Measurements from ENCODE around the gene ZNF512.

The ZNF512 gene

GRCh38 chr2:27591745-27592144 lies 8.9 kb downstream of the ZNF512 start:
- TF ChIP-seq, protein P1, sequence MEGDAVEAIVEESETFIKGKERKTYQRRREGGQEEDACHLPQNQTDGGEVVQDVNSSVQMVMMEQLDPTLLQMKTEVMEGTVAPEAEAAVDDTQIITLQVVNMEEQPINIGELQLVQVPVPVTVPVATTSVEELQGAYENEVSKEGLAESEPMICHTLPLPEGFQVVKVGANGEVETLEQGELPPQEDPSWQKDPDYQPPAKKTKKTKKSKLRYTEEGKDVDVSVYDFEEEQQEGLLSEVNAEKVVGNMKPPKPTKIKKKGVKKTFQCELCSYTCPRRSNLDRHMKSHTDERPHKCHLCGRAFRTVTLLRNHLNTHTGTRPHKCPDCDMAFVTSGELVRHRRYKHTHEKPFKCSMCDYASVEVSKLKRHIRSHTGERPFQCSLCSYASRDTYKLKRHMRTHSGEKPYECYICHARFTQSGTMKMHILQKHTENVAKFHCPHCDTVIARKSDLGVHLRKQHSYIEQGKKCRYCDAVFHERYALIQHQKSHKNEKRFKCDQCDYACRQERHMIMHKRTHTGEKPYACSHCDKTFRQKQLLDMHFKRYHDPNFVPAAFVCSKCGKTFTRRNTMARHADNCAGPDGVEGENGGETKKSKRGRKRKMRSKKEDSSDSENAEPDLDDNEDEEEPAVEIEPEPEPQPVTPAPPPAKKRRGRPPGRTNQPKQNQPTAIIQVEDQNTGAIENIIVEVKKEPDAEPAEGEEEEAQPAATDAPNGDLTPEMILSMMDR (IDR thresholded peaks at IDR 0.05), result no peak

DNA sequence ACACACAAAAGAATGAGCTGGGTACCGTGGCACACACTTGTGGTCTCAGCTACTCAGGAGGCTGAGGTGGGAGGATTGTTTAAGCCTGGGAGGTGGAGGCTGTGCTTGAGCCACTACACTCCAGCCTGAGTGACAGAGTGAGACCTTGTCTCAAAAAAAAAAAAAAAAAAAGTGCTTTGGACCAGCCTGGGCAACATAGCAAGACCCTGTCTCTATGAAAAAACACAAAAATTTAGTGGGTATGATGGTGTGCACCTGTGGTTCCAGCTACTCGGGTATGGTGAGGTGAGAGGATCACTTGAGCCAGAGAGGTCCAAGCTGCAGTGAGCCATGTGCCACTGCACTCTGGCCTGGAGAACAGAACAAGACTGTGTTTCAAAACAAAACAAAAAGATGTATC lies 10.4 kb downstream of the ZNF512 start:
- TF ChIP-seq, protein P1 (IDR thresholded peaks at IDR 0.05), result no peak

GRCh38 chr2:27596627-27597026 lies 13.8 kb downstream of the ZNF512 start:
- TF ChIP-seq, protein P1 (IDR thresholded peaks at IDR 0.05), result no peak

DNA sequence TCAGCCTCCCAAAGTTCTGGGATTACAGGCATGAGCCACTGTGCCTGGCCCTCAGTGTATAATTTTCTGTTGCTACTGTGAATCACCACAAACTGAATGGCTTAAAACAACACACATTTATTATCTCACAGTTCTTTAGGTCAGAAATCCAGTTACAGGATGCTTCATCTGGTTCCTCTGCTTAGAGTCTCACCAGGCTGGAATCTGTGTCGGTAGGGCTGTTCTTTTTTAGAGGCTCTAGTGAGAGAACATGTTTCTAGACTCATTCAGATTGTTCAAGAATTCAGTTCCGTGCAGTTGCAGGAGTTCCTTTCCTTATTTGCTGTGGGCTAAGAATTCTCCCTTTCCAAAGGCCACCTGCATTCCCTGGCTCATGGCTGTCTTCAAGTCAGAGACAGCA lies 23.8 kb downstream of the ZNF512 start:
- TF ChIP-seq, protein P1 (IDR thresholded peaks at IDR 0.05), result no peak

GRCh38 chr2:27613985-27614384 lies 31.1 kb downstream of the ZNF512 start:
- TF ChIP-seq, protein P1 (IDR thresholded peaks at IDR 0.05), result no peak

GRCh38 chr2:27615316-27615715 lies 32.5 kb downstream of the ZNF512 start:
- TF ChIP-seq, protein P1 (IDR thresholded peaks at IDR 0.05), result no peak

DNA sequence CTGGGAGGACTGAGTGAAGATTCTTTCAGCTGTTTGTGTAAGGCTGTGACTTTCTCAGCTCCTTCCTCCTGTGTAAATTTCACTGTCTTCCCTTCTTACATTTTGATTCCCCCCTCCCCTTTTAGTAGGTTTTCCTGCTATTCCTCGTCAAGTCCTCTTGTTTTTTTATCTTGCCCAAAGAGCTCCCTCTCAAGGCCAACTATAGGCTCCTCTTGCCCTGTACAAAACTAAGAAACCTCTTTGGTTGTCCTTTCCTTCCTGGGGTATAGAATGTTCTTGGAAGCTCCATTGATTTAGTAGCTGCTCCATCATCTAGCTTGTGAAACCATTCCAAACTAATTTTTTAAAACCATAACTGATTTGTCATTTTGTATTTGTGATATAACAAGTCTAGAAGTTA lies 38.7 kb downstream of the ZNF512 start:
- TF ChIP-seq, protein P1 (IDR thresholded peaks at IDR 0.05), result no peak

DNA sequence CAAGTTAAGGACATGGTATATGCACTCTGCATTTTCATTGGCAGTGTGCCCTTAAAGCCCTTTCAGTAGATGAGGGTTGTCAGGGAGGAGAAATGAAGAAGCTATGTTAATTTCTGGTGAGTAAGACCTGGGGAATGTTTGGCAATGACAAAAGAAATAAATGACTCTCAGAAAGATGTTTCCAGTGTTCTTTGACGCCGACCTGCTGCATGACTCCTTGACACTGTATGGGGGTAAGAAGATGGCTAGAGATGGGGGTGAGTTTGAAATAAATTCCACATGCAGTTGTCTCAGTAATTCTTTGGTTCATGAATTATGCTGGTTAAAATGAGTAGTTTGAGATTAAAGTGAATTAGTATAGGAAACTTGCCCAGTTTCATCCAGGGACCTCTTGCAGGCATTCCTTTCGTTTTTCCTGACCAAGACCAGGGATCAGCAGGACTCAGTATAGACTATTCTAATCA lies 40.1 kb downstream of the ZNF512 start:
- TF ChIP-seq, protein P1 (IDR thresholded peaks at IDR 0.05), result no peak

Data from LNCAP (cell line).